GM12878 (cell line): ENCODE measurements around the gene JAML. TPM values are rescaled to one million over a fixed set of nuclear protein-coding genes. Genes with fewer than 3 reads are reported as not detected.
A peak's percentile ranks its signal among the peaks of the same experiment; 100 is the strongest.

Experiments
- ATF2 ChIP-seq: IDR thresholded peaks from 2 replicates; pipeline ENCODE4 v1.6.1; 2012; ENCODE audit warnings: low read length, inconsistent platforms
- BHLHE40 ChIP-seq, 2 experiments: fragments of 450-650 bp in 1 of 2; IDR thresholded peaks; 2 replicates each; pipeline ENCODE4 v1.6.1; 2011 to 2017; ENCODE audit warnings: low read depth in 2 of 2, borderline replicate concordance in 1 of 2, improper control_type of control experiment in 1 of 2, low read length in 1 of 2, mild to moderate bottlenecking in 1 of 2
- BMI1 ChIP-seq: fragments of 450-650 bp; IDR thresholded peaks from 2 replicates; pipeline ENCODE4 v1.6.1; 2016; ENCODE audit warnings: mild to moderate bottlenecking, moderate library complexity, borderline replicate concordance
- CBFB ChIP-seq: IDR thresholded peaks from 2 replicates; pipeline ENCODE4 v1.6.1; 2016; ENCODE audit warnings: antibody characterized with exemption, low read depth
- CHD4 ChIP-seq: fragments of 200-600 bp; sonication (generic); IDR thresholded peaks from 2 replicates; pipeline ENCODE4 v1.6.1; 2016; ENCODE audit warnings: mild to moderate bottlenecking
- CREB1 ChIP-seq: IDR thresholded peaks from 2 replicates; pipeline ENCODE4 v1.6.1; 2012; ENCODE audit warnings: low read depth, mild to moderate bottlenecking, inconsistent platforms
- ETV6 ChIP-seq, 2 experiments: fragments of 450-650 bp in 1 of 2; IDR thresholded peaks in 1 of 2; conservative IDR thresholded peaks in 1 of 2; 2 replicates each; pipeline ENCODE4 v1.6.1; 2014; ENCODE audit warnings: antibody characterized with exemption in 1 of 2, borderline replicate concordance in 1 of 2, low read depth in 1 of 2, mild to moderate bottlenecking in 1 of 2, moderate library complexity in 1 of 2
- GATAD2B ChIP-seq: fragments of 450-650 bp; conservative IDR thresholded peaks from 2 replicates; pipeline ENCODE4 v1.6.1; 2017; ENCODE audit warnings: low read depth, mild to moderate bottlenecking, moderate library complexity
- IKZF1 ChIP-seq: fragments of 450-650 bp; conservative IDR thresholded peaks from 2 replicates; pipeline ENCODE4 v1.6.1; 2017; ENCODE audit warnings: antibody characterized with exemption, mild to moderate bottlenecking
- IKZF2 ChIP-seq, 2 experiments: fragments of 450-650 bp; IDR thresholded peaks; 2 replicates each; pipeline ENCODE4 v1.6.1; 2017; ENCODE audit warnings: mild to moderate bottlenecking in 2 of 2, moderate library complexity in 2 of 2
- KLF5 ChIP-seq: fragments of 450-650 bp; IDR thresholded peaks from 2 replicates; pipeline ENCODE4 v1.6.1; 2014; ENCODE audit warnings: mild to moderate bottlenecking; ENCODE audit not compliant: partially characterized antibody
- MLLT1 ChIP-seq: fragments of 450-650 bp; IDR thresholded peaks from 2 replicates; pipeline ENCODE4 v1.6.1; 2016; ENCODE audit warnings: mild to moderate bottlenecking
- MTA2 ChIP-seq: fragments of 450-650 bp; IDR thresholded peaks from 2 replicates; pipeline ENCODE4 v1.6.1; 2016; ENCODE audit warnings: low read depth, mild to moderate bottlenecking, moderate library complexity
- RCOR1 ChIP-seq: conservative IDR thresholded peaks from 2 replicates; pipeline ENCODE4 v1.6.1; 2012; ENCODE audit warnings: low read depth, low read length, improper control_type of control experiment
- SMAD1 ChIP-seq: fragments of 450-650 bp; IDR thresholded peaks from 2 replicates; pipeline ENCODE4 v1.6.1; 2018; ENCODE audit warnings: mild to moderate bottlenecking, low read depth; ENCODE audit not compliant: partially characterized antibody
- SMARCA5 ChIP-seq: fragments of 450-650 bp; IDR thresholded peaks from 2 replicates; pipeline ENCODE4 v1.6.1; 2017; ENCODE audit warnings: mild to moderate bottlenecking
- TAF1 ChIP-seq: IDR thresholded peaks from 2 replicates; pipeline ENCODE4 v1.6.1; 2011; ENCODE audit warnings: mild to moderate bottlenecking, low read depth, low read length, borderline replicate concordance
- TARDBP ChIP-seq: IDR thresholded peaks from 2 replicates; pipeline ENCODE4 v1.6.1; 2016; ENCODE audit warnings: borderline replicate concordance
- TCF12 ChIP-seq: IDR thresholded peaks from 2 replicates; pipeline ENCODE4 v1.6.1; 2011; ENCODE audit warnings: low read depth, mild to moderate bottlenecking, low read length
- ZBED1 ChIP-seq: IDR thresholded peaks from 2 replicates; pipeline ENCODE4 v1.6.1; 2016; ENCODE audit warnings: borderline replicate concordance
- ZBTB40 ChIP-seq: fragments of 450-650 bp; IDR thresholded peaks from 2 replicates; pipeline ENCODE4 v1.6.1; 2016; ENCODE audit warnings: mild to moderate bottlenecking, moderate library complexity, borderline replicate concordance
- ZNF274 ChIP-seq: IDR thresholded peaks from one replicate; pipeline ENCODE4 v1.8.0; 2011; ENCODE audit not compliant: insufficient read length, insufficient read depth
- ZZZ3 ChIP-seq: IDR thresholded peaks from 2 replicates; pipeline ENCODE4 v1.6.1; 2011; ENCODE audit warnings: low read depth; ENCODE audit not compliant: control insufficient read depth, insufficient read length
- polyA plus RNA-seq, 11 experiments: library from polyadenylated mRNA; depleted of rRNA in 4 of 11; unstranded in 6 of 11; stranded (reverse) in 5 of 11; fragments of >200 nt; fragmentation: Nextera tagmentation in 4 of 11; fragmentation: Illumina TruSeq in 1 of 11; extraction: Ambion mirVana in 4 of 11; extraction: Trizol in 1 of 11; gene quantifications; 1 replicate in 1 of 11; 2 replicates in 10 of 11; pipeline versions ENCODE4 v1.2.1 to v1.2.3, GENCODE V29; 2011 to 2016; ENCODE audit warnings: inconsistent platforms in 2 of 11, missing spikeins in 2 of 11, low read depth in 1 of 11
- total RNA-seq, 4 experiments: library from RNA; depleted of rRNA in 3 of 4; stranded (reverse); fragments of >200 nt in 3 of 4; fragmentation: Illumina TruSeq in 1 of 4; extraction: Trizol in 1 of 4; gene quantifications; 2 replicates each; pipeline versions ENCODE4 v1.2.1 to v1.2.3, GENCODE V29; 2013 to 2021

JAML gene
- total and polyA plus RNA-seq, 10 of the 15 experiments (the other 5 are each of a cell fraction or from before 2014, with no cell fraction given), result 0.60 to 8.1 (median 3.5) TPM

GRCh38 chr11:118227865-118228785 is 3.3 kb upstream of the JAML start (continued):
- TF ChIP-seq ZZZ3 (no peak), ATF2 (peak; percentile 77), TCF12 (0 out of 2 replicates have a peak, but pooled peaks have one; percentile 47), KLF5 (no peak), IKZF1 (peak; percentile 84), ETV6 (conservative IDR thresholded peaks at IDR 0.05 in 1 of 2, IDR thresholded peaks at IDR 0.05 in 1 of 2; ENCODE audit: borderline replicate concordance in 1 of 2, low read depth in 1 of 2) (peak in 1 of 2 experiments; percentile 87; a peak in 2 of 4 replicates), ZBTB40 (peak; percentile 64; the same call in 1 of the 2 replicates), CHD4 (peak; percentile 63; the same call in 1 of the 2 replicates), SMARCA5 (0 out of 2 replicates have a peak, but pooled peaks have one; percentile 85), BHLHE40 (IDR thresholded peaks at IDR 0.05; ENCODE audit: borderline replicate concordance in 1 of 2, low read depth in 2 of 2, low read length in 1 of 2) (peak; percentile 100), ZBED1 (peak; percentile 41; the same call in 1 of the 2 replicates), CREB1 (0 out of 2 replicates have a peak, but pooled peaks have one; percentile 23), MTA2 (peak; percentile 93), CBFB (peak; percentile 74; the same call in 1 of the 2 replicates), RCOR1 (peak; percentile 79; the same call in 1 of the 2 replicates), IKZF2 (IDR thresholded peaks at IDR 0.05) (peak; percentile 88 to 91), TARDBP (no peak), TAF1 (no peak), MLLT1 (peak; percentile 91), SMAD1 (no peak), GATAD2B (peak; percentile 36; the same call in 1 of the 2 replicates), BMI1 (peak; percentile 50; the same call in 1 of the 2 replicates), ZNF274 (no peak)
